ENCODE data around the gene ATAD3B.
A peak's percentile ranks its signal among the peaks of the same experiment; 100 is the strongest.
"Not testable (repeated sequence)": the region's sequence is repeated elsewhere in the genome, so short reads cannot be mapped to it uniquely, and the experiment has no call there.

ATAD3B gene

GRCh38 chr1:1477206-1477605, 5.6 kb downstream of the ATAD3B start:
- no peak for DNase-seq (ENCODE audit: low read depth in 2 of 2, low spot score in 1 of 2)

- DNase-seq (ENCODE audit: low read depth in 2 of 2, low spot score in 1 of 2): no peak
These were observed 8.3 kb downstream of the ATAD3B start for GRCh38 chr1:1479547-1480487.

- DNase-seq (ENCODE audit: low read depth in 2 of 2, low spot score in 1 of 2): not testable (repeated sequence)
These were observed 8.9 kb downstream of the ATAD3B start for GRCh38 chr1:1480488-1480867.

GRCh38 chr1:1481811-1482210, 10.2 kb downstream of the ATAD3B start:
- not testable (repeated sequence) for DNase-seq (ENCODE audit: low read depth in 2 of 2, low spot score in 1 of 2)

- no peak for DNase-seq (ENCODE audit: low read depth in 2 of 2, low spot score in 1 of 2)
These were observed 11.3 kb downstream of the ATAD3B start for GRCh38 chr1:1482856-1483255.

GRCh38 chr1:1483714-1484113, 12.1 kb downstream of the ATAD3B start:
- no peak for DNase-seq (ENCODE audit: low read depth in 2 of 2, low spot score in 1 of 2)

- not testable (repeated sequence) for DNase-seq (ENCODE audit: low read depth in 2 of 2, low spot score in 1 of 2)
These were observed 13.6 kb downstream of the ATAD3B start for GRCh38 chr1:1484976-1485750.

- not testable (repeated sequence) for DNase-seq (ENCODE audit: low read depth in 2 of 2, low spot score in 1 of 2)
These were observed 14.3 kb downstream of the ATAD3B start for GRCh38 chr1:1485755-1486317.

- DNase-seq (ENCODE audit: low read depth in 2 of 2, low spot score in 1 of 2): no peak
These were observed 16.1 kb downstream of the ATAD3B start for GRCh38 chr1:1487701-1488100.

GRCh38 chr1:1489231-1489630, 17.7 kb downstream of the ATAD3B start:
- DNase-seq (ENCODE audit: low read depth in 2 of 2, low spot score in 1 of 2): no peak

- DNase-seq (ENCODE audit: low read depth in 2 of 2, low spot score in 1 of 2): no peak
These were observed 18.3 kb downstream of the ATAD3B start for GRCh38 chr1:1489861-1490260.

- no peak for DNase-seq (ENCODE audit: low read depth in 2 of 2, low spot score in 1 of 2)
These were observed 19.2 kb downstream of the ATAD3B start for GRCh38 chr1:1490633-1491230.

GRCh38 chr1:1491601-1492000, 20.0 kb downstream of the ATAD3B start:
- DNase-seq (ENCODE audit: low read depth in 2 of 2, low spot score in 1 of 2): no peak

GRCh38 chr1:1494311-1494710, 22.7 kb downstream of the ATAD3B start:
- DNase-seq (ENCODE audit: low read depth in 2 of 2, low spot score in 1 of 2): not testable (repeated sequence)

GRCh38 chr1:1495461-1495975, 24.0 kb downstream of the ATAD3B start:
- not testable (repeated sequence) for DNase-seq (ENCODE audit: low read depth in 2 of 2, low spot score in 1 of 2)

- DNase-seq (ENCODE audit: low read depth in 2 of 2, low spot score in 1 of 2): peak; percentile 24 to 32
These were observed 33.3 kb downstream of the ATAD3B start for GRCh38 chr1:1504777-1505365.

- DNase-seq (ENCODE audit: low read depth in 2 of 2, low spot score in 1 of 2): not testable (repeated sequence)
These were observed 33.8 kb downstream of the ATAD3B start for GRCh38 chr1:1505366-1505798.

- not testable (repeated sequence) for DNase-seq (ENCODE audit: low read depth in 2 of 2, low spot score in 1 of 2)
These were observed 34.2 kb downstream of the ATAD3B start for GRCh38 chr1:1505801-1506200.

- no peak for DNase-seq (ENCODE audit: low read depth in 2 of 2, low spot score in 1 of 2)
These were observed 35.7 kb downstream of the ATAD3B start for GRCh38 chr1:1507305-1507704.

GRCh38 chr1:1508775-1509464, 37.4 kb downstream of the ATAD3B start:
- DNase-seq (ENCODE audit: low read depth in 2 of 2, low spot score in 1 of 2): not testable (repeated sequence)
